ENCODE measurements around the gene CCL2.
"Not testable (repeated sequence)": the region's sequence is repeated elsewhere in the genome, so short reads cannot be mapped to it uniquely, and the experiment has no call there.

CCL2 gene

DNA sequence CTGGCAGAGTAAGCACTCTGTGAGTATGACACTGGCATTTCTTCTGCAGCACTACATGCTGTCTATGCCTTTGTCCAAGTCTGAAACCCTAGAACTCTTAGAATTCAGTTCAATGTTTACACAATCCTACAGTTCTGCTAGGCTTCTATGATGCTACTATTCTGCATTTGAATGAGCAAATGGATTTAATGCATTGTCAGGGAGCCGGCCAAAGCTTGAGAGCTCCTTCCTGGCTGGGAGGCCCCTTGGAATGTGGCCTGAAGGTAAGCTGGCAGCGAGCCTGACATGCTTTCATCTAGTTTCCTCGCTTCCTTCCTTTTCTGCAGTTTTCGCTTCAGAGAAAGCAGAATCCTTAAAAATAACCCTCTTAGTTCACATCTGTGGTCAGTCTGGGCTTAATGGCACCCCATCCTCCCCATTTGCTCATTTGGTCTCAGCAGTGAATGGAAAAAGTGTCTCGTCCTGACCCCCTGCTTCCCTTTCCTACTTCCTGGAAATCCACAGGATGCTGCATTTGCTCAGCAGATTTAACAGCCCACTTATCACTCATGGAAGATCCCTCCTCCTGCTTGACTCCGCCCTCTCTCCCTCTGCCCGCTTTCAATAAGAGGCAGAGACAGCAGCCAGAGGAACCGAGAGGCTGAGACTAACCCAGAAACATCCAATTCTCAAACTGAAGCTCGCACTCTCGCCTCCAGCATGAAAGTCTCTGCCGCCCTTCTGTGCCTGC is at the start of gene CCL2:
CCL2 (plus strand) TSS at position 635 of the 730 bp plus-strand sequence; CDS start at position 700, 65 bp downstream.
- no peak for DNase-seq

DNA sequence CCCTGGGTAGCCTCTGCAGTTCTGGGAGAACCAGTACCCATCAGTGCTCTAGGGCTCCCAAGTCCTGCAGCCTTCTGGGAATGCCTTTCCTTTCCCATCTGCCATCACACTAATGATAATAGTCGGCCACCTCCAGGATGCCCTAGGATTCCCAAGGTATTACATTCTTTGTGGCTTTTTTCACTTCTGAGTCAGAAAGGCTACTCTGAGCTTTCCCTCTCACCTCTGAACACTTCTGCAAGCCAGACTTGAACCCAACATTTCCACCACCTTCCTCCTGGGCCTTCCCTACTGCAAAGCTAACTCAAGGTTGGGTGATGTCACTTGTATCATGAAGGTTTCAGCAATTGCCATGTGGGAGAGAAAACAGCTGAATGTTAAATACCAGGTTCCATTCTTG is 49.7 kb upstream of the CCL2 start:
- no peak for DNase-seq

DNA sequence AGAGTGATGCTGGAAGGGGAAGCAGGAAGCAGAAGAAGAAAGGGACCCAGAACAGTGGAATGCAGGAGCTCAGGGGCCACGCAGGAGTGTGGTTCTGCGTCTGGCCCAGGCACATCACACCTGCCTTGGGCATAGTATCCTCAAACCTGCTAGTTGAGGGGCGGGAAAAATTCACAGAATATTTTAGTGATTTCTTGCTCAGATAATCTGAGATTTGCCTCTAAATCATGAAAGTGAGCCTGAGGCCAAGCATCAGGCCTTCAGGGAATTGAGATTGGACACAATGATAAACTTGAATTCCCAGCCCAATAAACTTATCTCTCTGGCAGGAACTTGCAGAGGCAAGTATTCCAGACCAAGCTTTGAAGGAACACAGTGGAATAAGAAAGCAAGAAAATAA is 48.5 kb upstream of the CCL2 start:
- no peak for DNase-seq

DNA sequence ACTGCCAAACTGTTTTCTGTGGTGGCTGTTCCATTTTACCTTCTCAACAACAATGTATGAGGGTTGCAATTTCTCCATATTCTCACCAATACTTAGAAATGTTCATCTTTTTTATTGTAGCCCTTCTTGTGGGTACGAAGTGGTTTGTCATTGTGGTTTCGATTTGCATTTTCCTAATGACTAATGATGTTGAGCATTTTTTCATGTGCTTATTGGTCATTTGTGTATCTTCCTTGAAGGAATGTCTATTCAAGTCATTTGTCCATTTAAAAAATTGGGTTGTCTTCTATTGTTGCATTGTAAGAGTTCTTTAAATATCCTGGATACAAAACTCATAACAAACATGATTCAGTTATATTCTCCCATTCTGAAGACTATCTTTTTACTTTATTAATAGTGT is 47.5 kb upstream of the CCL2 start:
- DNase-seq, result no peak

DNA sequence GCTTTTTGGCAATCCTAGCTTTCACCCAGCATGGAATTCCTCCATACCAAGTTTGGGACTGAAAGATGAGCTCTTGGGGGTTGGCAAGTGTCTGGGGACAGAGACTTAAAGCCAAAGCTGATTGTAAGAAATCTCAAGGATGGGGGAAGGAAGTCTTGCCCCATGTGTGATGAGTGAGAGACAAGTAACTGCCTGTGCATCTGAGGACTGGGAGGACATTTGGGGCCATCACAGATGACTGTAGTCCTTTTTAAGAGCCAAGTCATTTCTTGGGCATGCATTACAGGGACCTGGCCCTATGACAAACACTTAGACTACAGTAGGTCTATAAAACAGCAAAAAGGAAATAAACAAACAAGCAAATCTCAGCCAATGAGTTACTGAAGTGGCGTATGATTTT is 36.3 kb upstream of the CCL2 start:
- DNase-seq, result no peak

DNA sequence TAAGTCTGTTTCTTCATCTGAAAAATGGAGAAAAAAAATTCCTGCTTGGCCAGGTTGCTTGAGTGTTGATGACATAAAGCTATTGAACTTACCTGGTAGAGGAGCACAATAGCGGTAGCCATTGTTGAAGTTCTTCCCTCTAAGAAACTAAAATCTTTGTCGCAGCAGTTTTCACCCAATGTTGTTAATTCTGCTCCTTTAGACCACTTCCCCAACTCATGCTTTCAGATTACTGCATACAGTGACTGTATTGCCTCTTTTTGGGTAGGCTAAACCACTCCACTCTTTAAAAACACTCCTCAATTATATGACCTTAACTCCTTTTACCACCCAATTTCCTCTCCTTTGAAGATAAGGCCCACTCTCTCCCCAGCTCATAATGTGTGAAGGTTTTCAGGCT is 35.7 kb upstream of the CCL2 start:
- DNase-seq, result no peak

DNA sequence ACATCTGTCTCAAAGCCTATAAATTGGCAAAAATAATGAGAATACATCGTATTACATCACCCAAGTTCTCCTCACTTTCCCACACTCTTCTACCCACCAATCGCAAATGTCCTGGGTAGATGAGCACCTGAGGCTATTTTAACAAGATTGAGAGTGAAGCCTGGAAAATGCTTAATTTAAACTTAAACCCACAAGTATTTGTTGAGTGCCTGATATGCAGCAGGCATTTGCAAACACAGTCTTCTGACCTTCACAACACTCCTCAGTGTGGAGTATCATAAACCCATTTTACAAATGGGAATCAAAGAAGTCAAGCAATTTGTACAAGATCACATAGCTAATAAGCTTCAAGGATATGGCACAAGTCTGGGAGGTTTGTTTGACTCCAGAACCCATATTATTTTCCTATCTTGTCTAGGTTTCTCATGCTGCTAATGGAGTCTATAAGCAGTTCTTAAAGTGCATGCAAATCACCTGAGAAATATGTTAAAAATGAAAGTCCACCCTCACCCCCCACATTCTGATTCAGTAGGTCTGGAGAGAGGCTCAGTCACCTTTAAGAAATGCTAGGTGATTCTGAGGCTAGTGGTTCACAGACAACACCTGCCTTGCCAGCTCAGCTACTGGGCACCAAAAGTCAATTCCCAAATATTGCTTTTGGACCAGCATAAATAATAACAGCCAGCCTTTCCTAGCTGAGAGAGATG is 34.9 kb upstream of the CCL2 start:
- no peak for DNase-seq

DNA sequence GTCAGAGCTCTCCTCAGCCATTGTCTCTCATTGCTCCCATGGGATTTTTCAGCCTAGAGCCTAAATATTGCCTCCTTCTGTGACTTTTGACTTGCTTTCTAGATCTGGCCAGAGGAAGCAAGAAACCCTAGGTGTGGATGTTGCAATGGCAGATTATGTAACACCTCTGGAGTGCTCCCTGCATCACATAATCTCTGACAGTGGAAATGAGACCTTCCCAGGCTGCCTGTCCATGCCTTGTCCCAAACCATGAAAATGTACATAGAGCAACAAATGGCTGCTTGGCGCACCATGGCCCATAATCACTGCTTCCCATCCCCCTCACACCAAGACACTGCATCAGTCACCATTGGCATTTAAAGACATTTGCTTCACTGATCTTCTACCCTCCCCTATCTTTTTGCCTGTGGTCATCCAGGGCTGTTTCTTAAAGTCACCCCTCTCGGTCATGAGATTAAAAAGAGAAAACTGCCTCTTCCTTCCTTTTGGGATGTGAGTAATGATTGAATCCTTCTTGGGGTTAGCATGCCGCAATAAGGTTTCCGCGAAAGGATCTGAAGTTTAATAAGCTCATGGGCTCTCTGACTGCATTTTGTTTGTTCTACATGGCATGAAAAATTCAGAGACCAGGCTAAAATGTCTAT is 34.2 kb upstream of the CCL2 start:
- no peak for DNase-seq

DNA sequence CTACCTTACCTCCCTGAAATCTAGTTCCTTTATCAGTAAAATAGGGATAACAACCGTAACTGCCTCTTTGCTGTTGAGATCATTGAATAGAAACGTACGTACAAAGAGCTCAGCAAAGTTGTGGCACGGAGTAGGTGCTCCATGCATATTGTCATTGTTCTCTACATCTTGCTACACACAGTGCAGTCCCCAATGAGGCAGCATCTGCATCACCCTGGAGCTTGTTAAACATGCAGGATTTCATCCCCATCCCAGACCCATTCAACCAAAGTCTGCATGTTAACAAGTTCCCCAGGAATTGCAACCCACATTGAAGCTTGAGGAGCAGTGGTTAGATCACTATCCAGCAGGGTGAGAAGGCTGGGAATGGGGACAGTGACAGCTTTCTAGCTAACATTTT is 33.7 kb upstream of the CCL2 start:
- no peak for DNase-seq

DNA sequence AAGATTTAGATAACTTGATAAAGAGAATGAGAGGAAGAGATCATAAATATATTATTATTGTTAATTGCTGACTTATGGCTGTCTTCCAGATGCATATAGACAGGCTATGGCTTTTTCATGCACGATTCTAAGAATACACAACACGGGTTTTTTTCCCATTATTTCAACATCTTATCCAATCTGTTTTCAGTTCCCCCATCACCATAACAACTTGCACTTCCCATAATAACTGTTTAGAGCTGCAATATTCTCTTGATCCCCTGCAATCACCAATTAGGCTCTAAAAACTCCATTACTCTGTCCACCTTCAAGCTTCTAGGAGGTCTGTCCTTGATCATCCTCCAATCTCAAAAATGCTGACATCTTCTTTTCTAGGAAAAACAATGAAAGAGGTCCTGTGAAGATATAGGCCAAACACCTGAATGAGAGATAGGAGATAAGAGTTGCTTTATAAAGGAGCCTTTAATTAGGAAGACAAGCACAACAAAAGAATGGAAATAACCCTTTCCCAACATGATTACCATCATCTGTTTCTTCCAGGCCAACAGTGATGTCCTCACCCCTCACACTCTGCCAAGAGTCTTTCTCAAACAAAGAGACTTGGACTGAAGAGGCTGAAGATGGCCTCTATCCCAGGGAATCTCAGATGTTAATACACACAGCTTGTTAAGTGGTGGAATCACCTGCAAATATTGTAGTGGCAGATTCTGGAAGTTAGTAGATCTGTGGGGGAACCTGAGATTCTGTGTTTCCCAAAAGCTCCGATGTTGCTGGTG is 32.2 kb upstream of the CCL2 start:
- DNase-seq, result no peak

DNA sequence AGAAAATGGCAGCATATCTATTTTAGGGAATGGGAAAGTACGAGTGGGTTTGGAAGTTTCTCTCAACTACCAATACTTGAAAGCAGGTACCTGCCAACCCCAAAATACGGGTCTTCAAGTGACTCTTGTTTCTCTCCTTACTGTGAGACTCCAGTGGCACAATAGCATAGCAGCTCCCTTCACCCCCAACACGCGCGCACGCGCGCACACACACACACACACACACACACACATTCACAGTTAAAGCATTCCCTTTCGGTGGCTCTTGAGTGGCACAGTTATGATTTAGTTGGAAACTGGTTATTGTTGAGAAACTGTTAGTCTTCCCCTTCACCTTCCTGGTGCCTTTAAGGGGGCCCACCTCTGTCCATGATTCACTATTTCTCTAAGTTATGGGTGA is 30.0 kb upstream of the CCL2 start:
- no peak for DNase-seq

DNA sequence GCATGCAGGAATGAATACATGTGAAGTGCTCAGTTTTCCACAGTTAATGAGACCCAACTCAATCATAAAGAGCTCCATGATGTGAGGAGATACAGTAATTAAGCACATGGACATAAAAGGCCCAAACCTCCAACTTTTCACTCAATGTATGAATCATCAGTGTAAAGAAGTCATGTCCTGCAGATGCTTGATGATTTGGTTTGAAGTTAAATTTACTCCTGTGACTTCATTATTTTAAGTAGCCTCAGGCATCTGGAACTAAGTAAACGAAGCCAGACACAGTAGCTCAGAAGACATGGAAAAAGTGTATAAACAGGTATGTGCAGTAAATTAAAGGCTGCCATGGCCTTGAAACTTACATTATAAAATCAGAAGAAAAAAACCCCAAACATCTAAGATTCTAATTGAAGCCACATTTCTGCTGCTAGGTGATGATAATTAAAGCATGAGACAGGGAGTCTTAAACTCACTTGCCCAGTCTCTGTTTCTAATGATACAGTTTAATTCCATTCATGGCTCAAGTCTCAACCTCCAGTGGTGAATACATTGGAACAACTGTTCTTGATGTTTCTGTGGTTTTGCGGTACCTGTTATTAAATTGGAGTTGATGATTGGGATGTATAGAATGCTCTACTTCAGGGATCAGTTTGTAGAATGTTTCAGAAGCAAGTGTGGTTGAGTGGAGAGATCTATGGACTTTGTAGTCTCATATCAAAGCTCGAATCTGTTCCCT is 28.9 kb upstream of the CCL2 start:
- no peak for DNase-seq

DNA sequence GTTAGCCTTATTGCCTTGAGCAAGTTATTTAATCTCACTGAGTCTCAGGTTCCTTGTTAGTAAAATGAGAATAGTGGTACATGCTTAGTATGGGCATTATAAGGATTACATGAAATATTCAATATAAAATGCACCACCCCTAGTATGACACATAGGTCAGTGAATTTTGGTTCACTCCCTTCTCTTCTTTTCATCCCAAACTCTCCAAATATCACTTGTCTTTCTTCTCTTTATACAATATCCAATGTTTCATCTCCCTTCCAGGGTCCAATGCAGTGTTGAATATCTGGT is 28.4 kb upstream of the CCL2 start:
- no peak for DNase-seq

DNA sequence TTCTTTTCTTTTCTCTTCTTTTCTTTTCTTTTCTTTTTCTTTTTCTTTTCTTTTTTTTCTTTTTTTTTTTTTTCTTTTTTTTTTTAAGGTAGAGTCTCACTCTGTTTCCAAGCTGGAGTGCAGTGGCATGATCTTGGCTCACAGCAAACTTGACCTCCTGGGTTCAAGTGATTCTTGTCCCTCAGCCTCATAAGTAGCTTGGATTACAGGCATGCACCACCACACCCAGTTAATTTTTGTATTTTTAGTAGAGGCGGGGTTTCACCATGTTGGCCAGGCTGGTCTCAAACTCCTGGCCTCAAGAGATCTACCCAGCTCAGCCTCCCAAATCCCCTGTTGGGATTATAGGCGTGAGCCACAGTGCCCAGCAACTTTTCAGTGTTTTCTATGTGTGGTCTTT is 27.8 kb upstream of the CCL2 start:
- not testable (repeated sequence) for DNase-seq

DNA sequence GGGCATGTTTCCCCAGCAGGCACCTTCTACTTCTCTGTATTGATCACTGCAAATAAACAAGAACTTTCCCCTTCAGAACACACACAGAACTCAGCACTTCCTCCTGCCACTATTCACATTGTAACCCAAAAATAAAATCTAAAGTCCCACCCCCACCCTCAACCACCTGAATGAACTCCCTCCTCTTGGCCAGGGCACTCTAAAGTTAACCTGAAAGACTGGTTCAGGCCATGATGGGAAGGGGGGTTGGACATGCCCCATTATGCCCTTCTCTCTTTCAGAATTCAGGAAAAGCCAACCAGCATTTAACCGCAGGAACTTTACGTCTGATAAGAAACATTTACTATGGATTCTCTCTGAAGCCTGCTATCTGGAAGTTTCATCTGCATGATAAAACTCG is 27.4 kb upstream of the CCL2 start:
- no peak for DNase-seq

DNA sequence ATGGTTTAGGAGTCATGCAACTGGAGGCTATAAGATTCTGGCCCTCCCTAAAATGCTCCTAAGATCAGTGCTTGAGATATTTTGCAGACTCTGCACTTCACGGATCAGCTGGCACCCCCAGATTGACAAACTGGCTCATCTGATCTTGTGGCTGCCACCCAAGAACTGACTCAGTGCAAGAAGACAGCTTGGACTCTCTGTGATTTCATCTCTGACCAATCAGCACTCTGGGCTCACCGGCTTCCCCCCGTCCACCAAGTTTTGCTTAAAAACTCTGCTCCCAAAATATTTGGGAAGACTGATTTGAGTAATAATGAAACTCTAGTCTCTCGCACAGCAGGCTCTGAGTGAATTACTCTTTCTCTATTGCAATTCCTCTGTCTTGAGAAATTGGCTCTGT is 26.3 kb upstream of the CCL2 start:
- no peak for DNase-seq

DNA sequence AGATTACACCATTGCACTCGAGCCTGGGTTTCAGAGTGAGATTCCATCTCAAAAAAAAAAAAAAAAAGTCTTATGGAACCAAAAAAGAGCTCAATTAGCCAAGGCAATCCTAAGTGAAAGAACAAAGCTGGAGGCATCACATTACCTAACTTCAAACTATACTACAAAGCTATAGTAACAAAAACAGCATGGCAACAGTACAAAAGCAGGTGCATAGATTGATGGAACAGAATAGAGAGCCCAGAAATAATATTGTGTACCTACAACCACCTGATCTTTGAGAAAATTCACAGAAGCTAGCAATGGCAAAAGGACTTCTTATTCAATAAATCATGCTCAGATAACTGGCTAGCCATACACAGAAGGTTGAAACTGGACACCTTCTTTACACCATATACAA is 24.7 kb upstream of the CCL2 start:
- DNase-seq, result no peak

DNA sequence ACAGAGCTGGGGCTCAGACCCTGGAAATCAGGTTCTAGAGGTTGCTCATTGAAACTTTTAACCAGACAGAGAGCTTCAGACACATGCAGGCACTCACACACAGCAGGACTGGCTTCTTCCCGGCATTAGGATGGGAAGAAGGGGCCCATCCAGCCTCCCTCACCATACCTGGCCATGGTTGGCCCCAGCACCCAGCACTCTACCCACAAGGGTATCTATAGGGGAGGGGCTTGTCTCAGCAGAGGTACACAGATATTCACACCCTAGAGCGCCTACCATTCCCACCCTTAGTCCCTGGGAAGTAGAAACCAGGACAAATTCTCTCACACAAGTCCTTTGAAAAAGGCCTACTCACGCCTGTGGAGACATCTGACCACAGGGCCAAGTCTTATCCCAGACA is 20.5 kb upstream of the CCL2 start:
- no peak for DNase-seq

DNA sequence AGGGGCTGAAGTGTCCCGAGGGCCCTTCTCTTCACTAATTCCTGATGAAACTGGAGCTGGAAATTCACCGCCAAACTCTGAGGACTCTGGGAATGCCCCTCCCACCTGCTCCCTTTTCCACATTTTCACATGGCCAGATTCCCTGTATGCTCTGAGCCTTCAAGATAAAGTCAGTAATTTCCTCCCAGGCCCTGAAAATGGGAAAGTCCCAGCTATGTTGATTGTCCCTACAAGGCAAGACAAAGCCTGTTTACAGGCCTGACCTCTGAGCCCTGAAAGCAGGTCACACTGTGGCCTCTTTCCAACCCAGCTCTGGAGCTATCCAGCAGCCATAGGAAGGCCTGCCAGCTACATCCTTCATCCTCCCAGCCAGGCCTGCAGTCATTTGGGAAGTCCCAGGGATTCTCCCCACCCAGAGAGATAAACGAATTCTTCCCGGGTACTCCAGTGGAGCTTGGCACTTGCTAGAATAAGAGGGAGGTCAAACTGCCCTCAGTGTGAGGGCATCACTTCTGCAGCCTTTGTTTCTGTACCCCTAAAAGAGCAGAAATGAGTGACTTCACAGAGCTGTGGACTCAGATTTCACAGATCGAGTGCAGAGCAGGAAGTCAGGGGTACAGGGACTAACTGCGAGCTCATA is 19.6 kb upstream of the CCL2 start:
- DNase-seq, result no peak

DNA sequence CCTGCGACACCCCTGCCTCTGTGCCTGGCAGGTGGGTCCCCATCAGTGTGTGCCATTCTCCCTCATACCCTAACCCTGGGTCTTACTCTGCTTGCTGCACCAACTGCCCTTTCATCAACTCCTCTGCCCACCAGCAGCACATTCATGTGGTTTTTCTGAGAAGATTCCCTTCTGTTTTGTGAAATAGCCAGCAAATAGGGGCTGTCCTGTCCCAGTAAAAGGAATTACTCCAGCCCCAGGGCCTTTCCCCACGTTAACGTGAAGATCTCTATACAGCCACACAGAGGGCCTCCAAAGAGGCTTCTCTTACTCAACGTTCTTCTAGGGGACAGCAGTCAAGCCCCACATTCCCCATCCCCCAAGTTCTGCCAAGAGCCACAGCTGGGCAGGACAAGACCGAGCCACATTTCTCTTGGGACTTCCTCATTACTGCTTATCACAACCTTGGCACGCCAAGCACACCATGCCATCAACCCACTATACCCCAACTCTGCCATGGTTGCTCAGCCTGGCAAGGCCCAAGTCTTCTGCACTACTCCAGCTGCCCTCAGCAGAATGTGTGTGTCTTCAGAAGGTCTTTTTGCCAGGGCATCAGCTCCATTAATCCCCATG is 18.7 kb upstream of the CCL2 start:
- peak; percentile 42 for DNase-seq

DNA sequence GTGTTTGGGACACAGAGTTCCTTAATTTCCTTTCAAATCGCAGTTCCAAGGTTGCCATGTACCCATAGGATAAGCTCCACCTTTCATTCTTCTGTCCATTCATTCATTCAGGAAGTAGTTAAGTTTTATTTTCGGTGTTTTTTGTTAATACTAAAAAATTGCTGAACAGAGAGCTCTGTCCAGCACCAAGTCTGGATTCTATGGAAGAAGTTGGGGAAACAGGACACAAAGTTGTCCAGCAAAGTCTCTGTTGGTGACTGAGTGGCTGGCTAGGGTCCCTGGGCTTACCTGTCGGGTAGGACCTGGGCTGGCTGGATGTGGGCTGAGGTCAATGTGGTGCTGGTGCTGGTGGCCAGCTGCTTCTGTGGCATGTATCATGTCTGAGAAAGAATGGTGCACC is 17.6 kb upstream of the CCL2 start:
- no peak for DNase-seq

DNA sequence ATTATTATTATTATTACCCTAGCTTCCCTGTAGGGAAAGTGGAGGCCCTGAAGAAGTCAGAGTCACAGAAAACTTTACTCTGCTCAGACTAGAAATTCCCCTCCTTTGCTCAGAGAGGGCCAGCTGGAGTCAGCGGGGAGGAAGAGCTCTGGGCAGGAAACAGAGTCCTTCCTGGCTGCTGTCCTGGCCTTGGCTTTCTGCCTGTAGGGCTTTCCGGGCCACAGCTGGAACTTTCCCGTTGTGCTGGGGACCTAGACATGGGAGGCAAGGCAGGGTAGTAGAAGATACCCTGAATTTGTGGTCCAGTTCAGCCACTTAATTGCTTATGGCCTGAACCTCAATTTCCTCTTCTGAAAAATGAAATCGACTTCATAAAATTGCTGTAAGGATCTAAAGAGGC is 14.0 kb upstream of the CCL2 start:
- DNase-seq, result no peak
